ENCODE measurements around the gene HPCA.

DNA sequence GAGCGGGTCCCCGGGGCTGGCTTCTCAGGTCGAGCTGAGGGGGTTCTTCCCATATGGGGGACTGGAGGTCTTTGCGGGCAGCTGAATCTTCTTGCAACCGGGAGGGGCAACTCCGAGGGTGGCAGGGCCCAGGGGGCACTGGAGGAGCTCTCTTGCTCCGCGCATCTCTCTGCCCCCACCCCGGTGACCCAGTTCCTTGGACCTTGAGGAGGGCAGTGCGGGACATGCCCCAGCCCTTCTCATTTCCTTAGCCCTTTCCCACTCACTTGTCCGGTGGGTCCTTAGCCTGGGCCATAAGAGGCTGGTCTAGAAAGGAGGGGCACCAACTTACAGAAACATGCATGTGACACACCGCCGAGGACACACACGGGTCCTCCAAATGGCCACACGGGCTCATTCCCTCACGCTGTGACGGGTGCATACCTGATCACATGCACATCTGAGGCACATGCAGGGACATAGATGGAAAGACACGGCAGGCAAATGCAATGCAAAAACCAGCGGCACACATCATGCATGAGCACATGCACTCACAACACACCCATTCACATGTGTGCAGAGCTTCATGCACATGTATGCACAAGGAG lies 630 bp downstream of the HPCA start:
- TF ChIP-seq, protein P1, sequence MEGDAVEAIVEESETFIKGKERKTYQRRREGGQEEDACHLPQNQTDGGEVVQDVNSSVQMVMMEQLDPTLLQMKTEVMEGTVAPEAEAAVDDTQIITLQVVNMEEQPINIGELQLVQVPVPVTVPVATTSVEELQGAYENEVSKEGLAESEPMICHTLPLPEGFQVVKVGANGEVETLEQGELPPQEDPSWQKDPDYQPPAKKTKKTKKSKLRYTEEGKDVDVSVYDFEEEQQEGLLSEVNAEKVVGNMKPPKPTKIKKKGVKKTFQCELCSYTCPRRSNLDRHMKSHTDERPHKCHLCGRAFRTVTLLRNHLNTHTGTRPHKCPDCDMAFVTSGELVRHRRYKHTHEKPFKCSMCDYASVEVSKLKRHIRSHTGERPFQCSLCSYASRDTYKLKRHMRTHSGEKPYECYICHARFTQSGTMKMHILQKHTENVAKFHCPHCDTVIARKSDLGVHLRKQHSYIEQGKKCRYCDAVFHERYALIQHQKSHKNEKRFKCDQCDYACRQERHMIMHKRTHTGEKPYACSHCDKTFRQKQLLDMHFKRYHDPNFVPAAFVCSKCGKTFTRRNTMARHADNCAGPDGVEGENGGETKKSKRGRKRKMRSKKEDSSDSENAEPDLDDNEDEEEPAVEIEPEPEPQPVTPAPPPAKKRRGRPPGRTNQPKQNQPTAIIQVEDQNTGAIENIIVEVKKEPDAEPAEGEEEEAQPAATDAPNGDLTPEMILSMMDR (IDR thresholded peaks at IDR 0.05; ENCODE audit: insufficient read depth, low read depth, low read length): no peak
- no peak for TF ChIP-seq EZH2 (IDR thresholded peaks at IDR 0.05; ENCODE audit: insufficient read depth, low read length)
